Osteocyte (in vitro differentiated cells): ENCODE data around the gene TMEM178B. TPM values are rescaled to one million over a fixed set of nuclear protein-coding genes. Genes with fewer than 3 reads are reported as not detected.
"Not testable (repeated sequence)": the region's sequence is repeated elsewhere in the genome, so short reads cannot be mapped to it uniquely, and the experiment has no call there.

ENCODE experiments used
- DNase-seq: peaks from one replicate; pipeline ENCODE4 v3.0.0; 2021; ENCODE audit warnings: mixed read lengths; ENCODE audit not compliant: unreplicated experiment; ENCODE audit errors: extremely low spot score
- H3K27ac Mint-ChIP-seq: one replicate; pipeline ENCODE4 v1.8.0; 2021; ENCODE audit warnings: mild to moderate bottlenecking, mixed read lengths; ENCODE audit not compliant: unreplicated experiment
- H3K27me3 Mint-ChIP-seq: one replicate; pipeline ENCODE4 v1.8.0; 2021; ENCODE audit warnings: mixed read lengths; ENCODE audit not compliant: unreplicated experiment
- H3K36me3 Mint-ChIP-seq: one replicate; pipeline ENCODE4 v1.8.0; 2021; ENCODE audit warnings: mixed read lengths; ENCODE audit not compliant: unreplicated experiment
- H3K4me1 Mint-ChIP-seq: one replicate; pipeline ENCODE4 v1.8.0; 2021; ENCODE audit warnings: mixed read lengths; ENCODE audit not compliant: unreplicated experiment
- H3K4me3 Mint-ChIP-seq: one replicate; pipeline ENCODE4 v1.8.0; 2021; ENCODE audit warnings: mild to moderate bottlenecking, moderate library complexity, mixed read lengths; ENCODE audit not compliant: unreplicated experiment
- H3K9me3 Mint-ChIP-seq: one replicate; pipeline ENCODE4 v1.8.0; 2021; ENCODE audit warnings: mixed read lengths; ENCODE audit not compliant: unreplicated experiment
- total RNA-seq: library from RNA; stranded (reverse); gene quantifications from 2 replicates; pipeline ENCODE4 v1.2.1, GENCODE V29; 2021
- TF ChIP-seq, protein P1 (sequence below): fragments of 200-600 bp; sonication (generic); IDR thresholded peaks from 2 replicates; pipeline ENCODE4 v1.5.0; 2021; ENCODE audit warnings: antibody characterized with exemption, mild to moderate bottlenecking, moderate library complexity

The TMEM178B gene
- total RNA-seq, 1 donor from 2014 or later = 0.70 TPM

DNA sequence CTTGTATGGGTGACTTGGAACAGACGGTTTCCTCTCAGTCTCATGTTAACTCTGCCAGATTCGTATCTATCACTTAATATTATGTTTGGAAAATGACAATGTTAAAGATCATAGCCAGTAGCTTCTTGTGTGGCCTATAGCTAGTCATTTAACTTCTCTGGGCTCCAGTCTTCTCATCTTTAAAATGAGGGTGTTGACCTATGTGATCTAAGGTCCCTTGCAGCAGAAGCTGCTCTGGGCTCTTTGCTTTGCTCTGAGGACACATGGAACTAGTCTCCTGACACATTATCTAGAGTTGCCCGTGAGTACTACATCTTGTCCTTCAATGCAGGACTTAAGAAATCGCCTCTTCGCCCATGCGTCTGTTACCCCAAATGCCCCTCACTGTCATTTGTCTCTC lies 93.1 kb downstream of the TMEM178B start:
- no peaks in the 10 kb centered on the region for H3K36me3 Mint-ChIP-seq
- H3K27ac Mint-ChIP-seq = no peak overlapping the region
- no peak for DNase-seq
- H3K4me3 Mint-ChIP-seq = no peak overlapping the region
- TF ChIP-seq, protein P1, sequence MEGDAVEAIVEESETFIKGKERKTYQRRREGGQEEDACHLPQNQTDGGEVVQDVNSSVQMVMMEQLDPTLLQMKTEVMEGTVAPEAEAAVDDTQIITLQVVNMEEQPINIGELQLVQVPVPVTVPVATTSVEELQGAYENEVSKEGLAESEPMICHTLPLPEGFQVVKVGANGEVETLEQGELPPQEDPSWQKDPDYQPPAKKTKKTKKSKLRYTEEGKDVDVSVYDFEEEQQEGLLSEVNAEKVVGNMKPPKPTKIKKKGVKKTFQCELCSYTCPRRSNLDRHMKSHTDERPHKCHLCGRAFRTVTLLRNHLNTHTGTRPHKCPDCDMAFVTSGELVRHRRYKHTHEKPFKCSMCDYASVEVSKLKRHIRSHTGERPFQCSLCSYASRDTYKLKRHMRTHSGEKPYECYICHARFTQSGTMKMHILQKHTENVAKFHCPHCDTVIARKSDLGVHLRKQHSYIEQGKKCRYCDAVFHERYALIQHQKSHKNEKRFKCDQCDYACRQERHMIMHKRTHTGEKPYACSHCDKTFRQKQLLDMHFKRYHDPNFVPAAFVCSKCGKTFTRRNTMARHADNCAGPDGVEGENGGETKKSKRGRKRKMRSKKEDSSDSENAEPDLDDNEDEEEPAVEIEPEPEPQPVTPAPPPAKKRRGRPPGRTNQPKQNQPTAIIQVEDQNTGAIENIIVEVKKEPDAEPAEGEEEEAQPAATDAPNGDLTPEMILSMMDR = no peak
- no peaks in the 10 kb centered on the region for H3K27me3 Mint-ChIP-seq
- H3K9me3 Mint-ChIP-seq = no peaks in the 10 kb centered on the region
- H3K4me1 Mint-ChIP-seq = no peaks in the 10 kb centered on the region

- no peaks in the 10 kb centered on the region for H3K9me3 Mint-ChIP-seq
- no peaks in the 10 kb centered on the region for H3K36me3 Mint-ChIP-seq
- no peak overlapping the region for H3K4me3 Mint-ChIP-seq
- H3K27ac Mint-ChIP-seq = no peak overlapping the region
- DNase-seq = no peak
- H3K4me1 Mint-ChIP-seq = no peaks in the 10 kb centered on the region
- TF ChIP-seq, protein P1 = no peak
- H3K27me3 Mint-ChIP-seq = no peaks in the 10 kb centered on the region
These were observed 93.6 kb downstream of the TMEM178B start for GRCh38 chr7:141167381-141167964.

DNA sequence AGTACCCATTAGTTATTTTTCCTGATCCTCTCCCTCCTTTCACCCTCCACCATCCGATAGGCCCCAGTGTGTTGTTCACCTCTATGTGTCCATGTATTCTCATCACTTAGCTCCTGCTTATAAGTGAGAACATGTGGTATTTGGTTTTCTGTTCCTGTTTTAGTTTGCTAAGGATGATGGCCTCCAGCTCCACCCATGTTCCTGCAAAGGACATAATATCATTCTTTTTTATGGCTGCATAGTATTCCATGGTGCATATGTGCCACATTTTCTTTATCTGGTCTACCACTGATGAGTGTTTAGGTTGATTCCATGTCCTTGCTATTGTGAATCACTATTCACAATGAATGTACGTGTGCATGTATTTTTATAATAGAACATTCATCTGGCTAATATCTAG lies 95.3 kb downstream of the TMEM178B start:
- DNase-seq, H3K9me3 Mint-ChIP-seq, H3K27ac Mint-ChIP-seq, H3K4me3 Mint-ChIP-seq, H3K27me3 Mint-ChIP-seq, H3K36me3 Mint-ChIP-seq, H3K4me1 Mint-ChIP-seq: not testable (repeated sequence)

GRCh38 chr7:141175728-141176127 lies 101.9 kb downstream of the TMEM178B start:
- H3K27ac Mint-ChIP-seq, H3K4me1 Mint-ChIP-seq, H3K4me3 Mint-ChIP-seq, DNase-seq, H3K36me3 Mint-ChIP-seq, H3K9me3 Mint-ChIP-seq, H3K27me3 Mint-ChIP-seq: not testable (repeated sequence)

- not testable (repeated sequence) for H3K4me3 Mint-ChIP-seq, H3K27ac Mint-ChIP-seq, H3K4me1 Mint-ChIP-seq, H3K9me3 Mint-ChIP-seq, H3K27me3 Mint-ChIP-seq, H3K36me3 Mint-ChIP-seq, DNase-seq
These were observed 103.3 kb downstream of the TMEM178B start for GRCh38 chr7:141177120-141177519.

- Mint-ChIP-seq H3K27me3 (no peaks in the 10 kb centered on the region), H3K36me3 (no peaks in the 10 kb centered on the region), H3K9me3 (no peaks in the 10 kb centered on the region), H3K4me3 (no peak overlapping the region), H3K4me1 (no peaks in the 10 kb centered on the region), H3K27ac (no peak overlapping the region)
- TF ChIP-seq, protein P1 = no peak
- no peak for DNase-seq
These were observed 104.7 kb downstream of the TMEM178B start for GRCh38 chr7:141178486-141179135.
